Thyroid gland (tissue), 4 donors: Measurements from ENCODE around the gene OR9Q1. TPM values are rescaled to one million over a fixed set of nuclear protein-coding genes. Genes with fewer than 3 reads are reported as not detected.
"Not testable (repeated sequence)": the region's sequence is repeated elsewhere in the genome, so short reads cannot be mapped to it uniquely, and the experiment has no call there.

Source experiments
- DNase-seq, 2 donors: peaks; one replicate each; pipeline ENCODE4 v3.0.0-alpha.2; 2019
- H3K27ac ChIP-seq, 3 donors: fragments of 200-600 bp; sonication (generic); 1 replicate in 2 of 3; 2 replicates in 1 of 3; pipeline ENCODE4 v1.5.1; 2016 to 2019; ENCODE audit warnings: mild to moderate bottlenecking in 1 of 3, moderate library complexity in 1 of 3
- H3K27me3 ChIP-seq: fragments of 200-600 bp; sonication (generic); one replicate; pipeline ENCODE4 v1.5.1; 2019
- H3K36me3 ChIP-seq, 2 donors: fragments of 200-600 bp; sonication (generic); one replicate each; pipeline ENCODE4 v1.5.1; 2016 to 2019
- H3K4me1 ChIP-seq, 2 donors: fragments of 200-600 bp; sonication (generic); one replicate each; pipeline ENCODE4 v1.5.1; 2017 to 2019
- H3K4me3 ChIP-seq, 3 donors: fragments of 200-600 bp; sonication (generic); replicated peaks in 1 of 3; 1 replicate in 2 of 3; 2 replicates in 1 of 3; pipeline ENCODE4 v1.5.1; 2016; ENCODE audit warnings: mild to moderate bottlenecking in 1 of 3
- H3K9me3 ChIP-seq: fragments of 200-600 bp; sonication (generic); one replicate; pipeline ENCODE4 v1.5.1; 2017
- POLR2A ChIP-seq, 2 donors: fragments of 450-650 bp; IDR thresholded peaks; one replicate each; pipeline ENCODE4 v1.6.1; 2017; ENCODE audit warnings: antibody characterized with exemption in 2 of 2, mild to moderate bottlenecking in 2 of 2, moderate library complexity in 1 of 2
- WGBS, 2 donors: methylation state at CpG; one replicate each; pipeline ENCODE4 v1.1.5; 2017; 5-methylcytosine and 5-hydroxymethylcytosine counted together
- intact Hi-C: fragments of 100-400 bp; cut with DNase I; formaldehyde crosslinking; loops from one replicate; pipeline ENCODE4 v1.15.1; 2023
- total RNA-seq, 4 donors: library from RNA; depleted of rRNA; stranded (reverse); fragments of >200 nt; gene quantifications; one replicate each; pipeline ENCODE4 v1.2.3, GENCODE V29; 2016
- TF ChIP-seq, protein P1 (sequence below), 6 experiments: fragments of 200-600 bp in 3 of 6; fragments of 450-650 bp in 3 of 6; sonication (generic) in 3 of 6; IDR thresholded peaks; one replicate each; pipeline ENCODE4 v1.5.1; 2016 to 2019; ENCODE audit warnings: antibody characterized with exemption in 6 of 6, mild to moderate bottlenecking in 2 of 6, inconsistent platforms in 1 of 6, moderate library complexity in 1 of 6

The OR9Q1 gene
- total RNA-seq, 4 donors from 2014 or later, result not detected

DNA sequence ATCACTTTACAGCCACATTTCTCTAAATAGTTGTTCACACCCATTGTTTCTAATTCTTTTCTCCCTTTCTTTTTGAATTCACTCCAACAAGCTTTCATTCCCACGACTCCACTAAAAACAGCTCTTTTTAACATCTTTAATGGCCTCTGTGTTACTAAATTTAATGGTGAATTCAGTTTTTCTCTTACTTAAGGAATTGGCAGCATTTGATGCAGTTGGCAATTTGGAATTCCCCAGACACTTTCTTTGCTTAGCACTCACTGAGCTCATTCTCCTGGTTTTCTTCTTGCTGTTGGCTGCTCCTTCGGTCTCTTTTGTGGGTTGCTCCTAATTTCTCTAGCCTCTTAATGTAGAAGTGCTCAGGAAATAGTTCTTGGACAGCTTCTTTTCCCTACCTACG, 40.5 kb upstream of the OR9Q1 start:
- no peaks in the 10 kb centered on the region for H3K36me3 ChIP-seq
- H3K27ac ChIP-seq, result no peak overlapping the region
- H3K4me3 ChIP-seq, result no peak overlapping the region
- WGBS, 2 donors, result 62 to 66% methylated on average over 3 of the region's 3 CpGs
- intact Hi-C loops, result no loop called here
- no peaks in the 10 kb centered on the region for H3K27me3 ChIP-seq
- no peaks in the 10 kb centered on the region for H3K4me1 ChIP-seq
- no peaks in the 10 kb centered on the region for H3K9me3 ChIP-seq
- no peak for DNase-seq
- no peak for TF ChIP-seq POLR2A (IDR thresholded peaks at IDR 0.05)
- TF ChIP-seq, protein P1, sequence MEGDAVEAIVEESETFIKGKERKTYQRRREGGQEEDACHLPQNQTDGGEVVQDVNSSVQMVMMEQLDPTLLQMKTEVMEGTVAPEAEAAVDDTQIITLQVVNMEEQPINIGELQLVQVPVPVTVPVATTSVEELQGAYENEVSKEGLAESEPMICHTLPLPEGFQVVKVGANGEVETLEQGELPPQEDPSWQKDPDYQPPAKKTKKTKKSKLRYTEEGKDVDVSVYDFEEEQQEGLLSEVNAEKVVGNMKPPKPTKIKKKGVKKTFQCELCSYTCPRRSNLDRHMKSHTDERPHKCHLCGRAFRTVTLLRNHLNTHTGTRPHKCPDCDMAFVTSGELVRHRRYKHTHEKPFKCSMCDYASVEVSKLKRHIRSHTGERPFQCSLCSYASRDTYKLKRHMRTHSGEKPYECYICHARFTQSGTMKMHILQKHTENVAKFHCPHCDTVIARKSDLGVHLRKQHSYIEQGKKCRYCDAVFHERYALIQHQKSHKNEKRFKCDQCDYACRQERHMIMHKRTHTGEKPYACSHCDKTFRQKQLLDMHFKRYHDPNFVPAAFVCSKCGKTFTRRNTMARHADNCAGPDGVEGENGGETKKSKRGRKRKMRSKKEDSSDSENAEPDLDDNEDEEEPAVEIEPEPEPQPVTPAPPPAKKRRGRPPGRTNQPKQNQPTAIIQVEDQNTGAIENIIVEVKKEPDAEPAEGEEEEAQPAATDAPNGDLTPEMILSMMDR (IDR thresholded peaks at IDR 0.05), result no peak

DNA sequence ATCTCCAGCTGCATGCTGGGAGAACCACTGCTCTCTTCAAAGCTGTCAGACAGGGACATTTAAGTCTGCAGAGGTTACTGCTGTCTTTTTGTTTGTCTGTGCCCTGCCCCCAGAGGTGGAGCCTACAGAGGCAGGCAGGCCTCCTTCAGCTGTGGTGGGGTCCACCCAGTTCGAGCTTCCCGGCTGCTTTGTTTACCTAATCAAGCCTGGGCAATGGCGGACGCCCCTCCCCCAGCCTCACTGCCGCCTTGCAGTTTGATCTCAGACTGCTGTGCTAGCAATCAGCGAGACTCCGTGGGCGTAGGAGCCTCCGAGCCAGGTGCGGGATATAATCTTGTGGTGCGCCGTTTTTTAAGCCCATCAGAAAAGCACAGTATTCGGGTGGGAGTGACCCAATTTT, 24.2 kb upstream of the OR9Q1 start:
- intact Hi-C loops, H3K27ac ChIP-seq, H3K27me3 ChIP-seq, DNase-seq, H3K4me3 ChIP-seq, H3K36me3 ChIP-seq, H3K4me1 ChIP-seq, H3K9me3 ChIP-seq: not testable (repeated sequence)
- 73 to 92% methylated on average over 9 to 11 of the region's 13 CpGs for WGBS, 2 donors

DNA sequence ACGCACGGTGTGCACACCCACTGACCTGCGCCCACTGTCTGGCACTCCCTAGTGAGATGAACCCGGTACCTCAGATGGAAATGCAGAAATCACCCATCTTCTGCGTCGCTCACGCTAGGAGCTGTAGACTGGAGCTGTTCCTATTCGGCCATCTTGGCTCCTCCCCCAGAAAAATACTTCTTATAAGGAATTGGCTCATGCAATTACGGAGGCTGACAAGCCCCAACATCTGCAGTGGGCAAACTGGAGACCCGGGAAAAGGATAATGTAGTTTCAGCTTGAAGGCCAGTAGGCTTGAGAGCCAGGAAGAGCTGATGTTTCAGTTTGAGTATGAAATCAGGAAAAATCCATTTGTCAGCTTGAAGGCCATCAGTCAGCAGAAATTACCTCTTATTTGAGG, 23.7 kb upstream of the OR9Q1 start:
- H3K4me3 ChIP-seq, DNase-seq, intact Hi-C loops, H3K4me1 ChIP-seq, H3K27me3 ChIP-seq, H3K9me3 ChIP-seq, H3K36me3 ChIP-seq, H3K27ac ChIP-seq: not testable (repeated sequence)
- WGBS, 2 donors, result 93 to 99% methylated on average over 8 to 9 of the region's 10 CpGs

DNA sequence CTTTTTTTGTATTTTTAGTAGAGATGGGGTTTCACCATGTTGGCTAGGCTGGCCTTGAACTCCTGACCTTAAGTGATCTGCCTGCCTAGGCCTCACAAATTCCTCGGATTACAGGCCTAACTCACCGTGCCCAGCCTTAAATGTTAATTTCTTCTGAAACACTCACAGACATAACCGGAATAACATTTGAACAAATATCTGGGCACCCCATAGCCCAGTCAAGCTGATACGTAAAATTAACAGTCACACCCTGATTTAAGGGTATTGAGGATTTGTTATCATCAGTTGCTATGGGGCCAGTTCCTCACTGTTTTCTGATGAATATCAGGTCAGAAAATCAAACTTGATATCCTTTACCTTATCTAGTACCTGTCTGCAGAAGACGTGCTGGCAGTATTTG, 23.0 kb upstream of the OR9Q1 start:
- intact Hi-C loops, result no loop called here

DNA sequence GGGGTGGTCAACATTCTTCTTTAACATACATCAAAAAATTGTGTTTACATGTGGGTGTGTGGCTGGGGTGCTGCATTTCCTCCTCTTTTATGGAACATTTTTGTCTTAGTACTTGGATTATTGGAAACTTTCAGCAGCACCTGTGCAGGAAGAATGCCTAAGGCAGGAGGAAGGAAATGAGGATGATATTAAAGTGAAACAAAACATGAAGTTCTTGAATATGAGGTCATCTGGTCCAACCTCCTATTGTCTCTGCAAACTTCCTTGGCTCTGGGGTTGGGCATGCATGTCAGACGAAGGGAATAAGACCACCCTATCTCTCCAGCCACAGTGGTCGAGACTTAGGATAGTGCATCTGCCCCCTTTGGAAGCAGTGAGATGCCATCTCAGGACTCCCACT, 20.6 kb upstream of the OR9Q1 start:
- WGBS, 2 donors, result 60 to 63% methylated on average over 2 of the region's 2 CpGs
- intact Hi-C loops, result no loop called here

More for the DNA sequence above, 23.0 kb upstream of the OR9Q1 start:
- WGBS, 2 donors, result 73 to 76% methylated on average over 5 of the region's 5 CpGs
- no peaks in the 10 kb centered on the region for H3K9me3 ChIP-seq
- no peaks in the 10 kb centered on the region for H3K4me1 ChIP-seq
- no peaks in the 10 kb centered on the region for H3K27me3 ChIP-seq
- H3K27ac ChIP-seq, result no peak overlapping the region
- no peak for TF ChIP-seq POLR2A (IDR thresholded peaks at IDR 0.05)
- TF ChIP-seq, protein P1 (IDR thresholded peaks at IDR 0.05), result no peak
- no peak overlapping the region for H3K4me3 ChIP-seq
- DNase-seq, result no peak
- no peaks in the 10 kb centered on the region for H3K36me3 ChIP-seq

DNA sequence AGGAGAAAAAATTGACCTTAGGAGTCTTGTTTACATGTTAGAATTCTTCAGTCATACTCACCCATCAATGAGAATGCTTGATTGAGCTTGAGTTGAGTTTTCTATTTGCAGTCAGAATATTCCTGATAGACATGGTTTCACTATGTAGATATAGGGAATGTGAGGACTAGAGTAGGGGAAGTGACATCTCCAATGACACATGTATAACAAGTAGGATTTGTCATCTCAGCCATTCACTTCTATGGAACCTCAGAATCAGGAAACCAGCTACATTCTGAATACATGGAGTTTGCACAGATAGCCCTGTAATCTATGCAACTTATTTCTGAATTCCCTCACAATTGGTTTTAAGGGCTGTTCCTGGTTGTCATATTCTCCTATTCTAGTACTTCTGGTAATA, 20.1 kb upstream of the OR9Q1 start:
- no peak for TF ChIP-seq POLR2A (IDR thresholded peaks at IDR 0.05)
- TF ChIP-seq, protein P1 (IDR thresholded peaks at IDR 0.05), result no peak
- no peak for DNase-seq
- Histone ChIP-seq H3K9me3 (no peaks in the 10 kb centered on the region), H3K27ac (no peak overlapping the region), H3K27me3 (no peaks in the 10 kb centered on the region), H3K4me1 (no peaks in the 10 kb centered on the region), H3K4me3 (no peak overlapping the region), H3K36me3 (no peaks in the 10 kb centered on the region)
- intact Hi-C loops, result no loop called here

More for the DNA sequence above, 20.6 kb upstream of the OR9Q1 start:
- no peak overlapping the region for H3K27ac ChIP-seq
- no peak overlapping the region for H3K4me3 ChIP-seq
- H3K27me3 ChIP-seq, result no peaks in the 10 kb centered on the region
- no peak for TF ChIP-seq POLR2A (IDR thresholded peaks at IDR 0.05)
- TF ChIP-seq, protein P1 (IDR thresholded peaks at IDR 0.05), result no peak
- H3K4me1 ChIP-seq, result no peaks in the 10 kb centered on the region
- DNase-seq, result no peak
- H3K36me3 ChIP-seq, result no peaks in the 10 kb centered on the region
- no peaks in the 10 kb centered on the region for H3K9me3 ChIP-seq
